ENCODE measurements around the gene AOPEP.
A peak's percentile ranks its signal among the peaks of the same experiment; 100 is the strongest.

Gene AOPEP

GRCh38 chr9:95040106-95040505, 313.6 kb downstream of the AOPEP start:
- TF ChIP-seq, protein P1, sequence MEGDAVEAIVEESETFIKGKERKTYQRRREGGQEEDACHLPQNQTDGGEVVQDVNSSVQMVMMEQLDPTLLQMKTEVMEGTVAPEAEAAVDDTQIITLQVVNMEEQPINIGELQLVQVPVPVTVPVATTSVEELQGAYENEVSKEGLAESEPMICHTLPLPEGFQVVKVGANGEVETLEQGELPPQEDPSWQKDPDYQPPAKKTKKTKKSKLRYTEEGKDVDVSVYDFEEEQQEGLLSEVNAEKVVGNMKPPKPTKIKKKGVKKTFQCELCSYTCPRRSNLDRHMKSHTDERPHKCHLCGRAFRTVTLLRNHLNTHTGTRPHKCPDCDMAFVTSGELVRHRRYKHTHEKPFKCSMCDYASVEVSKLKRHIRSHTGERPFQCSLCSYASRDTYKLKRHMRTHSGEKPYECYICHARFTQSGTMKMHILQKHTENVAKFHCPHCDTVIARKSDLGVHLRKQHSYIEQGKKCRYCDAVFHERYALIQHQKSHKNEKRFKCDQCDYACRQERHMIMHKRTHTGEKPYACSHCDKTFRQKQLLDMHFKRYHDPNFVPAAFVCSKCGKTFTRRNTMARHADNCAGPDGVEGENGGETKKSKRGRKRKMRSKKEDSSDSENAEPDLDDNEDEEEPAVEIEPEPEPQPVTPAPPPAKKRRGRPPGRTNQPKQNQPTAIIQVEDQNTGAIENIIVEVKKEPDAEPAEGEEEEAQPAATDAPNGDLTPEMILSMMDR (IDR thresholded peaks at IDR 0.05; ENCODE audit: low read depth, low read length) = no peak
- DNase-seq (ENCODE audit: extremely low read depth, low read depth) = no peak

DNA sequence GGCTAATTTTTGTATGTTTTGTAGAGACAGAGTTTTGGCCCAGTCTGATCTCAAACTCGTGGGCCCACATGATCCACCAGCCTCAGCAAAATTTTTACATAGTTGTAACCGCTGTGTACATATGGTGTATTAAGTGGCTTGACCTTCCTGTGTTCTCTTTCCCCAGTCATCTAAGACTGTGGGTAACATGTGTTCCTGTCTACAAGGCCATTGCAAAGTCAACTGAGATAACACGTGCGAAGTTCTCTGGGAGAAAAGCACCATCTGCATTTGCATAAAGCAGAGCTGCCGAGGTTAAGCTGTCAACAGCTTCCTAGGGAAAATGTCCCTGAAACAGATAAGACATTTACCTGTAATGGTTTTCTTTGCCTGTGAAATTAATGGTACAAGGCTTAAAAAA, 317.3 kb downstream of the AOPEP start:
- TF ChIP-seq, protein P1 (IDR thresholded peaks at IDR 0.05; ENCODE audit: low read depth, low read length) = no peak
- no peak for DNase-seq (ENCODE audit: extremely low read depth, low read depth)

DNA sequence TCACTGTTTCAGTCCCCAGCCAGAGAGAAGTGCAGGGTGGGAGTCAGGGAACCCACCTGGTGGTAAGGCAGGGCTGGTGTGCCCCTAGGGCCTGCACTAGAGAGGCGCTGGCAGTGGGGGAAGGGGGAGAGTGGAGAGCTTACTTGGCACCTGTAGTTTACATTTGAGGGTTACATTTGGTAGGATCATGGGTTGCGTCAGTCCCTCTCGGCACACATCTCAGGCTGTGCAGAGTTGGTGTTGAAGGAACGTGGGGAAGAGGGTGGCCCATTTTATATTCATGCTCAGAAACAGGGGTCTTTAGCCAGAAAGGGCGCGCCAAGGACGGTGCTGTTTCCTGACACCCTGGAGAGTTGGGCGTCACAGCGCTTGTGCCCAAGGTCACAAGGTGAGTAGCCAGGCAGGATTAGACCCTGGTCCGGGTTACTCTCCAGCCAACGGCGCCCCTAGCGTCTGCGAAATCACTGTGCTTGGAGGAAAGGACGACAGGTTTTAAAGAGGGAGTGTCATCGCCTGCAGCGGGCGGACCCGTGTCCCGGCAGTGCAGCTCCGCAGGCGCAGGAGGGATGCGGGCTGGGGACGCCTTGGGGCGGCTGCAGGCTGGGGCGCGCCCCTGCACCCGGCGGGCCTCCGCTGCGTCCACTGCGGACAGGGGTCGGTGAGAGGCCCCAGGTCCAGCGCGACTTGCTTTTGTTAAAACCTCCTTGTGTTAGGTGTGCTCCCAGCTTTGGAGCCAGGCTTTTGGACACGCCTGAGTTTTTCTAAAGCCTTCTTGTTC, 318.4 kb downstream of the AOPEP start:
- TF ChIP-seq, protein P1 (IDR thresholded peaks at IDR 0.05; ENCODE audit: low read depth, low read length) = peak; percentile 48
- no peak for DNase-seq (ENCODE audit: extremely low read depth, low read depth)

DNA sequence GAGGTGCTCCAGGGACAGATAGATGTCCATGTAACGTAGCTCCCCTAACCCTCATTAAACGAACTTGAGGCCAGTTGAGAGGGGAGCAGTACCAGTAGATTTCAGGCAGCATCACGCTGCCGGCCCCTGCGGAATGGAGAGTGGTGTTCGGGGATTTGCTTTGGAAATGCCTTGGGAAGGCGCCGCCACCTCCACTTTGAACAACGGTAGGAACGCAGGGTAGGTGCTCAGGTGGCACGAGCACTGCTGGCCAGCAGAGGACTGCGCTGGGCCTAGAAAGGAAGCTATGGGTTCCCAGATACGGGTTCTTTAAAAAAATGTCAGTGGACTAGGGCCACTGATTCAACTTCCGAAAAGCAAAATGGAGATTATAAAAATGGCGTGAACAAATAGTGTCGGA, 319.3 kb downstream of the AOPEP start:
- no peak for DNase-seq (ENCODE audit: extremely low read depth, low read depth)
- TF ChIP-seq, protein P1 (IDR thresholded peaks at IDR 0.05; ENCODE audit: low read depth, low read length) = no peak

GRCh38 chr9:95047452-95048224, 321.1 kb downstream of the AOPEP start:
- TF ChIP-seq, protein P1 (IDR thresholded peaks at IDR 0.05; ENCODE audit: low read depth, low read length) = no peak
- no peak for DNase-seq (ENCODE audit: extremely low read depth, low read depth)

DNA sequence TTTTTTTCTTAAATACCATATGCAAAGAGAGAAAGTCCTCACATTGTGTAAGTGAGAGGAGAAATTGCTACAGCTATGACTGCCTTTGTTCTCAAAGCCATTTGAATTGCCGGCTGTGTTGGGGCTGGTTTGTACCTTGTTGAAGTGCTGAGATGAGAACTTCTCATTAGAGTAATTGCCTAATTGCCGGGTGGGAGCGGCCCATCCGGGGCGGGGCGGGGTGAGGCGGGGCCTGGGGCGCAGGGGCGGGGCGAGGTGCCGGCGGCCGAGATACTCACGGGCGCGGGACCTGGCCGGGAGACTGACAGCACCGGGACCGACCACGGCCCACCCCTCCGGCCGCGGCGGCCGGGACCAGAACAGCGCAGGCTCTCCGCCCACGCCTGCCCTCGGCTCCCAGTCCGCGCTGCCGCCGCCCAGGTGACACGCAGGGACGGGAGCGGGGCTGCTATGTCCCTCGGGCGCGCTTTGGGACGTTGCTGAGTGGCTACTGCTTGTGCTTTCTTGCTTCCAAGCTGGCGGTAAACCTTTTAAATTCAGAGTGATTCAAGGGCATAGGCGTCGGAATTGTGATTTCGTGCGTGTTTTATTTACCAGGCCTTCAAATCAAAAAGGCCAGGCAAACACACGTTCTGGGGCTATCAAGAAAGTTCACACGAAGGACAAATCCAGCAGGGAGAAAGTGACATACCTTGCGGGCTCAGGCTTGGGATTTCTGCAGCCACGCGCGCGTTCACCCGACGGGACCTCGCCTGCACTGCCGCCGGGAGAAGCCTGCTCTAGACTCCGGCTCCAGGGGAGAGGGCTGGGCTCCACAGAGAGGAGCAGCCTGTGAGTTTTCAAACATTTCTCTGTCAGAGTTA, 322.0 kb downstream of the AOPEP start:
- DNase-seq (ENCODE audit: extremely low read depth, low read depth) = no peak
- TF ChIP-seq, protein P1 (IDR thresholded peaks at IDR 0.05; ENCODE audit: low read depth, low read length) = no peak
